SH-SY5Y (cell line): ENCODE results near the gene VTI1A.

Source experiments
- GATA2 ChIP-seq: IDR thresholded peaks from 2 replicates; pipeline ENCODE4 v1.6.1; 2011; ENCODE audit warnings: mild to moderate bottlenecking, low read depth, low read length
- GATA3 ChIP-seq: IDR thresholded peaks from 2 replicates; pipeline ENCODE4 v1.6.1; 2011; ENCODE audit warnings: low read depth, mild to moderate bottlenecking, low read length, moderate library complexity

DNA sequence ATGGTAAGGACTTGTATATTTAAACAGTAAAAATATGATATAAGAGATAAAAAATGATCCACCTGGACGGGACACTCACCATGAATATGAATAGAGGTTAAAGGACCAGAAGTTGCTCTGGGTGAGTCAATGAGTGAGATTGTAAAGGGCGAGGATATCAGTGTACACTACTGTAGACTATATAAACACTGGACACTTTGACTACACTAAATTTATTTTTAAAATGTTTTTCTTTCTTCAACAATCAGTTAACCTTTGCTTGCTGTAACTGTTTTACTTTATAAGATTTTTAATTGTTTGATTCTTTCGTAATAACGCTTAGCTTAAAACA, 202.8 kb downstream of the VTI1A start:
- TF ChIP-seq GATA3: no peak
- TF ChIP-seq GATA2: no peak
